Inferior parietal cortex (tissue), 1 donor: ENCODE measurements around the gene CPXM1.
A peak's percentile ranks its signal among the peaks of the same experiment; 100 is the strongest.
"Not testable (repeated sequence)": the region's sequence is repeated elsewhere in the genome, so short reads cannot be mapped to it uniquely, and the experiment has no call there.

Experiments used
- DNase-seq: peaks from one replicate; pipeline ENCODE4 v3.0.0-alpha.2; 2016; ENCODE audit errors: extremely low spot score

CPXM1 gene

GRCh38 chr20:2800521-2801285, at the start of gene CPXM1:
TSS of gene CPXM1 (minus strand) at chr20:2800627. CDS start at chr20:2800572, 55 bp downstream.
- no peak for DNase-seq

GRCh38 chr20:2849529-2849928, 49.1 kb upstream of the CPXM1 start:
- DNase-seq: no peak

DNA sequence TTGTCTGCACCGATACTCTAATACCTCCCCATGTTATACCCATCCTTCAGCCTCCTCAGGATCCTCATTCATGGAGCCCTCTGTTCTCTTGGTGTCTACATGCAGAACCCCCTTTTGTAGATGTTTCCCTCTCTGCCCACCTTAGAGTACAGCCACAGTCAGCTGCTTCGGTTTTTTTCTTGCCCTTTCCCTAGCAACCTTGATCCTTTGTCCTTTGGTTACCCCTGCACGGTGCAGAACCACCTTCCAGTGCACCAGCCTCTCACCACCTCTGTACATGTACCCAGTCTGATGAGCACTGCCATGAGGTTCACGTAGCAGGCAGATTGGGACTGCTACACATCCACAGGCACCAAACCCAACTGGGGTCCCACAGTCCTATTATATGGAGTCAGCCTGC, 47.4 kb upstream of the CPXM1 start:
- DNase-seq: no peak

- no peak for DNase-seq
Observed at GRCh38 chr20:2846698-2847097, 46.3 kb upstream of the CPXM1 start.

GRCh38 chr20:2845607-2846006, 45.2 kb upstream of the CPXM1 start:
- DNase-seq: no peak

DNA sequence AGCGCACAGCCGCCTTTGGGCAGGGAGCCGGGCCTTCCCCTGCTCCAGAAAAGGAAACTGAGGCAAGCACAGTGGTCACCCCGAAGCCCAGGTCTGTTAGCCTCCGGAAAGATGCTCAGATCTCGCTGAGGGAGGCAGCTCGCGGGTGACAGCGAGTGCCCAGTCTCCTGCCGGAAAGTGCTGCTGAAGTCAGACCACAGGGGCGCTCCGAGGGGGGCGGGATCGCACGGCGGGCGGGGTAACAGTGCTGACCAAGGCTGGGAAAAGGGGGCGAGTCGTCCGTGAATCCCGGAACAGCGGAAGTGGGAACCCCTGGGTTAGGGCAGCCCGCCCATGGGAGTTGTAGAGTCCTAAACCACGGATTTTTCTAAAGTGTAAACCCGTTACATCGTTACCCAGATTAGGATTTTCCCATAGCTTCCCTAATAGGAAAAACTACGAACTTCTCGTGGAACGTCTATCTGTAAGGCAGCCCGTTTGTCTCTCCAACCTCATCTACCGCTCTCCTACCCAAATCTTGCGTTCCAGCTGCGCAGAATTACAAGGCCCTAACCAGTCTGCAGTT, 40.6 kb upstream of the CPXM1 start:
- peak; percentile 8 for DNase-seq

DNA sequence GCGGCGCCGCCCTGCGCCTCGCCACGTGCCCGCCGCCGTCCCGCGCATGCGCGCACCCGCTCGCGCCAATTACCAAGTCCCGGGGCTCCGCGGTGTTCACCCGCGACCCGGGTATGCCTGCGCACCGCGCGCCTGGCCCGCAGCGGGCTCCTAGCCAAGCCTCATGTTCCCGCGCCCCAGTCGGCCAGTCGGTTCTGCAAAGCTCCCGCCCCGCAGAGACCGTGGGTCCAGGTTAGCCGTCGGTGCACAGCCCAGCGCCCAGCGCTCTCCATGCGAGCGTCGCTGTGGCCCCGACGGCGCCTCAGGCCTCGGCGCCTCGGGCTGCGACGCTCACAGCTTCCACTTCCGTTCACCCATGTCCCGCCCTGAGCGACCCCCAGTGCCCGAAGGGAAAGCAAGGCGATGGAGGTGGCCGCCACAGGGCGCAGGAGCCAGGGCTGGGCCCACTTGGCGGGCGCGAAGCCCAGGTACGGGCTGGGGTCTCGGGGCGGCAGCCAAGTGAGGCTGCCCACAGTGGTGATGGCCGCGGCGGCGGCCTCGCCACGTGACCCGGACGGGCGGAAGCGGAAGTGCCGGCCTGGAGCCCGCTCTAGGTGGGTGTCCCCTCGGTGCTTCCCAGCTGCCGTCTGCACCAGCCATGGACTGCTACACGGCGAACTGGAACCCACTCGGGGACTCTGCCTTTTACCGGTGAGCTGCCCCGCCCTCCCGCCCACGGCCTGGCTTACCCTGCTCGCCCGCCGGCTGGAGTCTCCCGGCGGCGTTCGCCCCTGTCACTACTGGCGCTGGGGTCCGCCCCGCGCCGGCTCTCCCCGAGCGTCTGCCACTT, 39.9 kb upstream of the CPXM1 start, which contains the start of the genes PCED1A and VPS16:
Gene PCED1A, minus strand, starts transcription at position 518 of the 829 bp plus-strand sequence. CDS start 743 bp downstream, outside the sequence.
Gene VPS16, plus strand, starts transcription at position 608 of the 829 bp plus-strand sequence. Its CDS starts 30 bp downstream, at position 638.
- DNase-seq: peak; percentile 91

DNA sequence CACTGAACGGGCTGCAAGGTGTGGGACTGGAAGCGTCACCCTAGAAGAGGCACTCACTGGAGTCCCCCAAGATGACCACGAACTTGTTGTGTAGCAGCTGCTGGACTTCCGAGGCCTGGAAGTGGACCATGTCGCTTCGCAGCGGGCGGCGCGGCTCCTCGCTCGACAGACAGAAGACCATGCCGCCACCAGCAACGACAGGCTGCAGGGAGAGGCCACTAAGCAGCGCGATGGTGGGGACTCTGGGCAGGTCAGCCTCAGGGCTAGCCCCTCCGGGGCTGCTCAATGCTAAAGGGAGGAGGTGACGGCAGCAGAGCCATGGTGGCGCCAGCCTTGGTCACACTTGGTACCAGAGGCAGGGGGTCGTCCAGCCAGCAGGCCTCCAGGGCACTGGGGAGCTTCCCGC, 39.3 kb upstream of the CPXM1 start:
- DNase-seq: no peak

DNA sequence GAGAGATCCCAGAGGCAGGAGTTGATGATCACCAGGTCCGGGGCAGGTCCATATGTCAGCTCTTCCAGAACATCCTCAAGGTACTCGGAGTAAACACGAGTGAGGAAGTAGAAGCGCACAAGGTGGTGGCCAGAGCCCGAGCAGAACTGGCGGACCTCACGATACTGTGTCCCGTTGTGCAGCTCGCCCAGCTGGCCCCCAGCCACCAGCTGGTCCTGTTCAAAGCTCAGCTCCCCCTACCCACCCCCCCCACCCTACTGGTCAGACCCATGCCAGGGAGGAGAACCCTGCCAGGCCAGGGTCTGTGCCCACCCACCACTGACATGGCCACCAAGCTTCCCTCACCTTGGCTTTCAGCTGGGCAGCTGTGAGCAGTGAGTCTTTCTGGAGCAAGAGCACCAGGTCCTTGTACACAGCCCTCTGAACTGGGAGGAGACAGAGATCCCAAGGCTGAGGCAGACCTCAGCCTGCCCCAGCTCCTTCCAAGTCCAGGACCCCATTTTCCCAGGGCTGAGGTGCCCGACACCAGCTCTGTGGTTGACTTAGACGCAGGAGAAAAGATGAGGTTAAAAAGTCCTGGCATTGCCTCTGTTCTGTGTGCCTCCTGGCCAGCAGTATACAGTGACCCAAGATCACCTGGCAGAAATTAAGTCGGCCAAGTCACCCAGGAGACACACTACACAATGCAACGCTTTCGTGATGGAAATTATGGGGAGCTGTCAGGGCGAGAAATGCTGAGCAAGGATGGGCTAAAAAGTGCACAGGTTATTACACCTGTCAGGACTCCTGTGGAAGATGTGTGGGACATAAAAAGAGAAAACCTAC, 38.6 kb upstream of the CPXM1 start:
- no peak for DNase-seq

DNA sequence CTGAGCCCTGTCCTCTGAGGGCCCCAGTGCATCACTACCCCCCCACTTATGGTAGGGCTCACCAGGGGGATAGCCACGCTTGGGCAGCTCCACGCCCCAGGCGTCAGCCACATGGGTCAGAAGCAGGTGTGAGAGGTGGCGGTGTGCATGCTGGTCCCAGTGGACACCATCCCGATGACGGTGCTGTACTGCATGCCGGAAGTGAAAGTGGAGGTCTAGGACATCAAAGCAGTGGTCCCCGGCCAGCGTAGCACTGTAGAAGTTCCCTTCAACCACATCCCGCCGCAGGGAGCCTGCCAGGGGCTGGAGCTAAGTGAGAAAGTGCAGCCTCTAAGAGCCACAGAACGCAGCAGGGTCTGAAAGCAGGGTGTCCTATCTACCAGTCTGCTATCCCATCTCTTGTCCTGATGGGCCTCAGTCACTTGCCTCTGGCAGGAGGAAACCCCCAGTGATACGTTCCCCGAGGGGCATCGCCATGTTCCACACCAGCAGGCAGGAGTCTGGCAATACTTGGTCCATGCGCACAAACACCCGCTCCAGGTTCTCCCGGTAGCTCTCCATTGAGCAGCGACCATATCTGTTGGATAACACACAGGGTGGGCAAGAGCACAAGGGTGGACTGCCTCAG, 37.9 kb upstream of the CPXM1 start:
- no peak for DNase-seq

DNA sequence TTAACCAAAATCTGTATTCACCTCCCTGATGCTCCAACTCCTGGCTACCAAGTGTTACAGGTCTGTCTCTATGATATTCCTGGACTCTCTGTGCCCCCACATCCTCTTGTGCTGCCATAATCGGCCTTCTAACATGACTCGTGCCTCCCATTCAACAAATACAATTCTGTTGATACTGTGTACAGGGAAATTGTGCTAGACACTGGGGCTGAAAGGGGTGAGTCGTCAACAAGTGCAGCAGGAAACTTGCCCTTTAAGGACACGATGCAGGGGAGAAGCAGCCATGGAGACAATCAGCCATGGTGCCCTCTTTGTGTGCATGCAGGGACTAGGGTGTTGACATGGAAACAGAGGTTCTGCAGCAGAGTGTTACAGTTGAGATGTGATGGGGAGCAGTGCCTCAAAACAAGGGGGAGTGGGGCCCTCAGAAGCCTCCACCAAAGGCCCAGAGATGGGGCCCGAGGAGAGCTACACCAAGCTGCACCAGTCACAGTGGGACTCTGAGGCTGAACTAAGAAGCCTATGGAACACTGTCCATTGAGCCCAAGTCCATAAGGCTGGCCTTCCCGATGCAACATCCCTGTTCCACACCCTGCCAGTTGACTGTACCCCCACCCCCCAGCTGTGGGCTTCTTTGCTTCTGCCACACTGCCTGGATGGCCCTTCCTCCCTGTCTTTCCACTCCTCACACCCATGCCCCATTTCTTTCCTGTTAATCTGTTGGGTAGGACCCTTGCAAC, 37.0 kb upstream of the CPXM1 start:
- DNase-seq: no peak

DNA sequence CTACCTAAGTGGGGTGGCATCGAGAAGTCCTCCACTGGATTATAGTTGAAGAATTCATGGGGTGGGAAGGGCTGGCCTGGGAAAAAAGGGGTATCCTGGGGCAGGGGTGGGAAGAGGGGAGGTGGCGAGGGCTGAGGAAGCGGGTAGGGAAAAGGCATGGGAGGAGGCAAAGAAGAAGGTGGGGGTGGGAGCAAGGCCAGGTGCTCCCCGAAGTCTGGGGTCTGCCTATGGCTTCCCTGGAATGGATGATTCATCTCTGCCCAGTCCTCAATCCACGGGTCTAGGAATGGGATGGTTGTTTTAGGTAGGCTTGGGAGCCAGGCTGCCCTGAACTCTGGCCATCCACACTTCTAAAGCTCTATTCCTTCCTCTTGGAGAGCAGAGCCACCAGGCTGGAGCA, 35.6 kb upstream of the CPXM1 start:
- DNase-seq: no peak

GRCh38 chr20:2835331-2835796, 34.9 kb upstream of the CPXM1 start:
- DNase-seq: no peak

DNA sequence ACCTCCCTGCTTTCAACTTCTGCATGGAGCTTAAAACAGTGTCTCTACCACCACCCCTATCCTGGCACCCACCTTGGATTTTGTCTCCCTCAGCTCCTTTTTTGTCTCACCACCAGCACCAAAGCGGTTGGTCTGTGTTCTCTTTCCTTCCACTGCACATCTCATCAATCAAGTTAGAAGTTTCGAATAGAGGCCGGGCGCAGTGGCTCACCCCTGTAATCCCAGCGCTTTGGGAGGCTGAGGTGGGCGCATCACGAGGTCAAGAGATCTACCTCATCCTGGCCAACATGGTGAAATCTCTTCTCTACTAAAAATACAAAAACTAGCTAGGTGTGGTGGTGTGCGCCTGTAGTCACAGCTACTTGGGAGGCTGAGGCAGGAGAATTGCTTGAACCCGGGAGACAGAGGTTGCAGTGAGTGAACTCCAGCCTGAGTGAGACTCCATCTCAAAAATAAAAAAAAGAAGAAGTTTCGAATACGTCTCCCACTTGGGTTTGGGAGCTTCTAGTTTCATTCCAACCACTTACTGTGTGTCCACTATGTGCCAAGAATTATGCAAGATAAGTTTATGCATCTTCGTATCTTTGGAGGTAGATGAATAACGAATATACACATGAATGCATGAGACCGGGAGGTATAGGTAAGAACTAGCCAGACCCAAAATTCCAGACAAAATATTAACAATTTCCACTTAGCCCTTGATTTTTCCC, 34.1 kb upstream of the CPXM1 start:
- DNase-seq: no peak

GRCh38 chr20:2833761-2834160, 33.3 kb upstream of the CPXM1 start:
- DNase-seq: no peak

DNA sequence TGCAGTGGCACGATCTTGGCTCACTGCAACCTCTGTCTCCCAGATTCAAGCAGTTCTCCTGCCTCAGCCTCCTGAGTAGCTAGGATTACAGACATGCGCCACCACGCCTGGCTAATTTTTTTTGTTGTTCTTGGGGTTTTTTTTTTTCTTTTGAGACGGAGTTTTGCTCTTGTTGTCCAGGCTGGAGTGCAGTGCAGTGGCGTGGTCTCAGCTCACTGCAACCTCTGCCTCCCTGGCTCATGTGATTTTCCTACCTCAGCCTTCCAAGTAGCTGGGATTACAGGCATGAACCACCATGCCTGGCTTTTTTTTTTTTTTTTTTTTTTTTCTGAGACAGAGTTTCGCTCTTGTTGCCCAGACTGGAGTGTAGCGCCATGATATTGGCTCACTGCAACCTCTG, 30.8 kb upstream of the CPXM1 start:
- DNase-seq: not testable (repeated sequence)

GRCh38 chr20:2829376-2829775, 28.9 kb upstream of the CPXM1 start:
- no peak for DNase-seq

GRCh38 chr20:2826655-2827054, 26.2 kb upstream of the CPXM1 start:
- DNase-seq: no peak

DNA sequence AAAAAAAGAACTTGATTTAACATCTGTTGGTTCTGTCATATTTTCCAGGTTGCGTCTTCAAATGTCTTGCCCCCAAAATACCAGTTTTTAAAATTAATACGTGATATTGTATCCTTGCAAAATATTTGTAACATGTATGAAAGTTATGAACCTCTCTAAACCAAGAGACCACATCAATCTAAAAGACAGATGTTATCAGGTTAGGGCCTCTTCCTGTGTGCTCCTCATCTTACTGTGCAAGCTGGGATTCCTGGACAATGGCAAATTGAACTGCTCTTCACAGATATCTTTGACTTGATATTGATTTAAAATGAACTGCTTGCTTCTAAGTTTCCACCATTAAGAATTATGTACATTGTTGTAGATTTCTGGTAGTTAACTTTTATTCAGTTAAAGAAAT, 25.3 kb upstream of the CPXM1 start:
- no peak for DNase-seq

DNA sequence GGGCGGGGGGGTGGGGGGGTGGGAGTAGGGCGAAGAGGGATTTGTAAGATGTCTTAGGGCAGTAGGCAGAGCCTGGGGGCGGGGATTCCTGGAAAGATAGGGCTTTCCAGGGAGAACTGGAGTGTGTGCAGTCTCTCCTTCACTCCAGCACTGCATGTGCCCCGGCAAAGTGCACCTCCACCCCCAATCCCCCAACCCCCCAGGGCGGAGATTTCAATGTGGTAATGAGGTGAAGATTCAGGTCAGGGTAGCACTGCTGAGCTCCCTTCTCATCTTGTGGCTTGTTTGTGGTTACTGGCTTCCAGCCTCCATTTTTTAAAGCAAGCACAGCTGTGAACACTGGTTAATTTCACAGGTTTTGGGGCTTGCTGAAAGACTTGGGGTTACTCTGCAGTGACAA, 21.6 kb upstream of the CPXM1 start:
- DNase-seq: no peak
